ENCODE measurements around the gene PDE4B.

The PDE4B gene

DNA sequence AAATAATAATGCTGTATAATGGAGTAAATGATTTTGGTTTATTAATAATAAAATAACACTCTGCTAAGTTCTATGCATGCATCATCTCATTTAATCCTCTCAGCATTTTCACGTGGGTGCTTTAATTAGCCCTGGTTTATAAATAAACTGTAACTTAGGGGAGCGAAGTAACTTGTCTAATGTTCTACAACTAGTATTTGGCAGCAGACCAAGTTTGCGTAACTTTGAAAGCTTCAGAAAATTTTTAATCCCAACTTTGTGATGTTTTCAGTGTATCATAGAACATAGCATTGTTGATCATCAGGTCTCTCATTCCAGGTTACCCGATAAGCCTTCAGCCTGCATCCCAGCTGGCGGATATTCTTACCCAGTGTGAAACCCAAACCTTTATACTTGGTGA is 418.8 kb downstream of the PDE4B start:
- H3K4me2 ChIP-seq (ENCODE audit: low read depth, low read length, poor library complexity, severe bottlenecking), result no peak overlapping the region
- no peak overlapping the region for H3K9ac ChIP-seq (ENCODE audit: low read depth, low read length, poor library complexity, severe bottlenecking)
- H2AFZ ChIP-seq (ENCODE audit: low read length), result no peak overlapping the region
- H3K9me3 ChIP-seq (ENCODE audit: insufficient read depth, low read depth, low read length), result no peaks in the 10 kb centered on the region
- H3K9me2 ChIP-seq (replicated peaks; ENCODE audit: low read depth, low read length), result no peaks in the 10 kb centered on the region
- no peaks in the 10 kb centered on the region for H3K27me3 ChIP-seq (ENCODE audit: insufficient read depth, low read length, poor library complexity, severe bottlenecking)
- no peak for TF ChIP-seq EZH2phosphoT487 (IDR thresholded peaks at IDR 0.05; ENCODE audit: borderline replicate concordance)
- TF ChIP-seq, protein P1, sequence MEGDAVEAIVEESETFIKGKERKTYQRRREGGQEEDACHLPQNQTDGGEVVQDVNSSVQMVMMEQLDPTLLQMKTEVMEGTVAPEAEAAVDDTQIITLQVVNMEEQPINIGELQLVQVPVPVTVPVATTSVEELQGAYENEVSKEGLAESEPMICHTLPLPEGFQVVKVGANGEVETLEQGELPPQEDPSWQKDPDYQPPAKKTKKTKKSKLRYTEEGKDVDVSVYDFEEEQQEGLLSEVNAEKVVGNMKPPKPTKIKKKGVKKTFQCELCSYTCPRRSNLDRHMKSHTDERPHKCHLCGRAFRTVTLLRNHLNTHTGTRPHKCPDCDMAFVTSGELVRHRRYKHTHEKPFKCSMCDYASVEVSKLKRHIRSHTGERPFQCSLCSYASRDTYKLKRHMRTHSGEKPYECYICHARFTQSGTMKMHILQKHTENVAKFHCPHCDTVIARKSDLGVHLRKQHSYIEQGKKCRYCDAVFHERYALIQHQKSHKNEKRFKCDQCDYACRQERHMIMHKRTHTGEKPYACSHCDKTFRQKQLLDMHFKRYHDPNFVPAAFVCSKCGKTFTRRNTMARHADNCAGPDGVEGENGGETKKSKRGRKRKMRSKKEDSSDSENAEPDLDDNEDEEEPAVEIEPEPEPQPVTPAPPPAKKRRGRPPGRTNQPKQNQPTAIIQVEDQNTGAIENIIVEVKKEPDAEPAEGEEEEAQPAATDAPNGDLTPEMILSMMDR (conservative IDR thresholded peaks at IDR 0.05; ENCODE audit: low read length), result no peak
- H3K79me2 ChIP-seq (ENCODE audit: insufficient read depth, low read length), result no peaks in the 10 kb centered on the region
- H3K36me3 ChIP-seq (ENCODE audit: insufficient read depth, low read length), result no peaks in the 10 kb centered on the region
- no peaks in the 10 kb centered on the region for H4K20me1 ChIP-seq (ENCODE audit: insufficient read depth, low read length, poor library complexity, severe bottlenecking)
- peaks cover 9% of the 10 kb centered on the region for H3K4me1 ChIP-seq (ENCODE audit: insufficient read depth, low read length, poor library complexity, severe bottlenecking)
- H3K4me3 ChIP-seq (ENCODE audit: low read length, poor library complexity, severe bottlenecking), result no peak overlapping the region
- no peaks in the 10 kb centered on the region for H3F3A ChIP-seq (ENCODE audit: low read depth)

DNA sequence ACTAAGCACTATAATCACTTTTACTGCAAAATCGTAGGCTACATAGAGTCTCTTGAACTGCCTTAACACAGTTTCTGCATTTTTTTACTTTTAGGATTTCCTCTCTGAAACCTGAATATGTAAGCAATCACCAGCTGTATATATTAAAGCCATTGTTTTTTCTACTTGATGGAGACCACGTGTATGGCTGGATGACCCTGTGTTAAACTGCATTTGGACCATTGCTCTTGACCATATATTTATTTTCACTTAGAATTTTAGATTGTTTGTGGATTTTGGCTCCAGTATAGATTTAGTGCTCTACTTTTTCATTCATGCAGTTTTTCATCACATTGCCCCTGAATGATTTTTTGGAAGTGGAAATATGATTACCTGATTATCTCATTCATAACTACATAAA is 420.8 kb downstream of the PDE4B start:
- H2AFZ ChIP-seq (ENCODE audit: low read length), result no peak overlapping the region
- no peaks in the 10 kb centered on the region for H4K20me1 ChIP-seq (ENCODE audit: insufficient read depth, low read length, poor library complexity, severe bottlenecking)
- no peaks in the 10 kb centered on the region for H3K79me2 ChIP-seq (ENCODE audit: insufficient read depth, low read length)
- no peaks in the 10 kb centered on the region for H3K27me3 ChIP-seq (ENCODE audit: insufficient read depth, low read length, poor library complexity, severe bottlenecking)
- no peaks in the 10 kb centered on the region for H3K36me3 ChIP-seq (ENCODE audit: insufficient read depth, low read length)
- peaks cover 18% of the 10 kb centered on the region for H3K4me1 ChIP-seq (ENCODE audit: insufficient read depth, low read length, poor library complexity, severe bottlenecking)
- no peak overlapping the region for H3K4me2 ChIP-seq (ENCODE audit: low read depth, low read length, poor library complexity, severe bottlenecking)
- no peak overlapping the region for H3K4me3 ChIP-seq (ENCODE audit: low read length, poor library complexity, severe bottlenecking)
- no peaks in the 10 kb centered on the region for H3F3A ChIP-seq (ENCODE audit: low read depth)
- H3K9ac ChIP-seq (ENCODE audit: low read depth, low read length, poor library complexity, severe bottlenecking), result no peak overlapping the region
- H3K9me2 ChIP-seq (replicated peaks; ENCODE audit: low read depth, low read length), result no peaks in the 10 kb centered on the region
- TF ChIP-seq, protein P1 (conservative IDR thresholded peaks at IDR 0.05; ENCODE audit: low read length), result no peak
- no peak for TF ChIP-seq EZH2phosphoT487 (IDR thresholded peaks at IDR 0.05; ENCODE audit: borderline replicate concordance)
- H3K9me3 ChIP-seq (ENCODE audit: insufficient read depth, low read depth, low read length), result no peaks in the 10 kb centered on the region

DNA sequence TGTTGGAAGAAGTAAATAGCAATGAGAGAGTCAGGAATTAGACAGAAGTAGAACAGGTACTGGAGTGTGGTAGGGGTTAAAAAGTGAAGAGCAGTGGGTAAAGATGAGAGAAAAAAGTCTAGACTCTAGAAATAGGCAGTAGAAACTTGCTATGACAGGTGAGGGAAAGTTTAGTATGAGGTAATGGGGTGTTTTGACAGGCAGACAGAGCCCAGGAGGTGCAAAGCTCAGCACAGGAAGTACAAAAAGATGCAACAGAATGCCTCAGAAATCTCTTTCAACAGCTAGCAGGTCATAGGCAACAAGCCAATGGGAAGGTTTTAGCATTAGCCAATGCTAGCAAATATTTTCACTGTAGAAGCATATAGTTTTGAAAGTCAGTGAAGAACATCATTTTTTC is 422.2 kb downstream of the PDE4B start:
- no peaks in the 10 kb centered on the region for H3K27me3 ChIP-seq (ENCODE audit: insufficient read depth, low read length, poor library complexity, severe bottlenecking)
- H3K79me2 ChIP-seq (ENCODE audit: insufficient read depth, low read length), result no peaks in the 10 kb centered on the region
- no peaks in the 10 kb centered on the region for H3K9me3 ChIP-seq (ENCODE audit: insufficient read depth, low read depth, low read length)
- no peaks in the 10 kb centered on the region for H4K20me1 ChIP-seq (ENCODE audit: insufficient read depth, low read length, poor library complexity, severe bottlenecking)
- TF ChIP-seq, protein P1 (conservative IDR thresholded peaks at IDR 0.05; ENCODE audit: low read length), result no peak
- TF ChIP-seq EZH2phosphoT487 (IDR thresholded peaks at IDR 0.05; ENCODE audit: borderline replicate concordance), result no peak
- H3K4me1 ChIP-seq (ENCODE audit: insufficient read depth, low read length, poor library complexity, severe bottlenecking), result peaks cover 18% of the 10 kb centered on the region
- no peaks in the 10 kb centered on the region for H3K36me3 ChIP-seq (ENCODE audit: insufficient read depth, low read length)
- H3K9ac ChIP-seq (ENCODE audit: low read depth, low read length, poor library complexity, severe bottlenecking), result no peak overlapping the region
- H3K4me2 ChIP-seq (ENCODE audit: low read depth, low read length, poor library complexity, severe bottlenecking), result peak overlapping the region; percentile 8
- 0 out of 2 replicates have a peak overlapping the region, but pooled peaks have one; percentile 43 for H2AFZ ChIP-seq (ENCODE audit: low read length)
- no peak overlapping the region for H3K4me3 ChIP-seq (ENCODE audit: low read length, poor library complexity, severe bottlenecking)
- no peaks in the 10 kb centered on the region for H3F3A ChIP-seq (ENCODE audit: low read depth)
- H3K9me2 ChIP-seq (replicated peaks; ENCODE audit: low read depth, low read length), result no peaks in the 10 kb centered on the region

Measured in Loucy (cell line).